Activated naive CD4-positive, alpha-beta T cell treated with anti-CD3 and anti-CD28 coated beads for 36 hours (primary cell): ENCODE data around the gene BACH1. TPM values are rescaled to one million over a fixed set of nuclear protein-coding genes. Genes with fewer than 3 reads are reported as not detected.

Experiments
- CTCF ChIA-PET: fragments of 350-600 bp; sonication (Branson Sonifier 250); formaldehyde crosslinking; loops from one replicate; lab custom pipeline; 2021; ENCODE audit warnings: antibody characterized with exemption; lab: Charles Lee
- DNase-seq: peaks from one replicate; pipeline ENCODE4 v3.0.0-alpha.2; 2020
- H3K27ac Mint-ChIP-seq: one replicate; pipeline ENCODE4 v1.8.0; 2021; ENCODE audit warnings: mild to moderate bottlenecking, mixed read lengths
- H3K27me3 Mint-ChIP-seq: one replicate; pipeline ENCODE4 v1.8.0; 2021; ENCODE audit warnings: low read depth, mixed read lengths
- H3K36me3 Mint-ChIP-seq: one replicate; pipeline ENCODE4 v1.8.0; 2021; ENCODE audit warnings: low read depth, mixed read lengths
- H3K4me1 Mint-ChIP-seq: one replicate; pipeline ENCODE4 v1.8.0; 2021; ENCODE audit warnings: low read depth, mixed read lengths
- H3K4me3 Mint-ChIP-seq: one replicate; pipeline ENCODE4 v1.8.0; 2021; ENCODE audit warnings: mild to moderate bottlenecking, moderate library complexity, mixed read lengths
- H3K9me3 Mint-ChIP-seq: one replicate; pipeline ENCODE4 v1.8.0; 2021; ENCODE audit warnings: mixed read lengths
- intact Hi-C: fragments of 100-400 bp; cut with micrococcal nuclease; formaldehyde crosslinking; loops from one replicate; pipeline ENCODE4 v1.15.1; 2023
- total RNA-seq, 2 experiments: library from RNA; stranded (reverse); gene quantifications; one replicate each; pipeline ENCODE4 v1.2.3, GENCODE V29; 2021

BACH1 gene
- total RNA-seq, 2 experiments from 2014 or later: 22.6 to 23.2 TPM

GRCh38 chr21:29377266-29377665, 78.5 kb downstream of the BACH1 start:
- intact Hi-C loops: no loop called here
- no peak overlapping the region for H3K27ac Mint-ChIP-seq
- H3K9me3 Mint-ChIP-seq: peaks cover 1% of the 10 kb centered on the region

DNA sequence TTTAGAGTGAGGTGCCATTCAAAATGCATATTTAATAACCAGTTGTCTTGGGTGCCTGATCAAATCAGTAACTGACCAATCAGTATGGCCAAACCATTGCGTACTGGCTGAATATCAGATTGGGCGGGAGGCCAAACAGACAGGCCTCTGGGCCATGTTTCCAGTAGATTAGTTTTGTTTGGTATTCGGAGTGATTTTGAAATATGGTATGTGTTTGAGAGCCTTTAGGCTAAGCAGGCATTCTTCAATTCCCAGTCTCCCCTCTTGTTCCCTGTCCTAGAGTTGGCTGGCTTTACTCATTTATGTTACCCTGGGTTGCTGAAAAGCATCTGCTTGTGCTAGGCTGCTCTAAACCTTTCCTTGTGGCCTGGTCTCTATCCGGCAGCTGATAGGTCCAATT, 80.1 kb downstream of the BACH1 start:
- no peaks in the 10 kb centered on the region for H3K9me3 Mint-ChIP-seq
- CTCF ChIA-PET: interaction anchor here (2.9 kb wide), 1 partner anchor 214 kb away, joined by 13 read pairs; no protein-coding TSS in a partner anchor
- peaks cover 9% of the 10 kb centered on the region for H3K36me3 Mint-ChIP-seq
- DNase-seq: no peak
- H3K4me3 Mint-ChIP-seq: no peak overlapping the region
- intact Hi-C loops: no loop called here
- no peak overlapping the region for H3K27ac Mint-ChIP-seq
- no peaks in the 10 kb centered on the region for H3K27me3 Mint-ChIP-seq
- H3K4me1 Mint-ChIP-seq: peaks cover 7% of the 10 kb centered on the region

More at GRCh38 chr21:29377266-29377665, 78.5 kb downstream of the BACH1 start:
- H3K27me3 Mint-ChIP-seq: no peaks in the 10 kb centered on the region
- DNase-seq: no peak
- no peak overlapping the region for H3K4me3 Mint-ChIP-seq
- CTCF ChIA-PET: interaction anchor here (0.6 to 2.9 kb wide), 14 partner anchors 12 to 472 kb away, joined by 3 to 22 read pairs (median 6); no protein-coding TSS in a partner anchor
- H3K36me3 Mint-ChIP-seq: peaks cover 11% of the 10 kb centered on the region
- peaks cover 10% of the 10 kb centered on the region for H3K4me1 Mint-ChIP-seq

- Mint-ChIP-seq H3K27me3 (no peaks in the 10 kb centered on the region), H3K4me1 (peaks cover 7% of the 10 kb centered on the region), H3K4me3 (no peak overlapping the region), H3K9me3 (no peaks in the 10 kb centered on the region), H3K27ac (no peak overlapping the region), H3K36me3 (peaks cover 6% of the 10 kb centered on the region)
- DNase-seq: no peak
- intact Hi-C loops: no loop called here
- CTCF ChIA-PET: interaction anchor here (0.6 kb wide), 1 partner anchor 292 kb away, joined by 3 read pairs; no protein-coding TSS in a partner anchor
Observed at GRCh38 chr21:29379517-29380054, 80.9 kb downstream of the BACH1 start.

GRCh38 chr21:29382030-29382654, 83.4 kb downstream of the BACH1 start:
- intact Hi-C loops: no loop called here
- Mint-ChIP-seq H3K9me3 (no peaks in the 10 kb centered on the region), H3K4me3 (no peak overlapping the region), H3K4me1 (no peaks in the 10 kb centered on the region), H3K27ac (no peak overlapping the region), H3K27me3 (no peaks in the 10 kb centered on the region), H3K36me3 (peaks cover 6% of the 10 kb centered on the region)
- CTCF ChIA-PET: interaction anchor here (0.8 to 1.3 kb wide), 2 partner anchors 12 to 218 kb away, joined by 3 read pairs; no protein-coding TSS in a partner anchor
- no peak for DNase-seq

GRCh38 chr21:29384683-29385359, 86.1 kb downstream of the BACH1 start:
- CTCF ChIA-PET: no interaction called here
- H3K36me3 Mint-ChIP-seq: peaks cover 5% of the 10 kb centered on the region
- H3K27ac Mint-ChIP-seq: no peak overlapping the region
- intact Hi-C loops: no loop called here
- no peaks in the 10 kb centered on the region for H3K27me3 Mint-ChIP-seq
- no peak for DNase-seq
- H3K9me3 Mint-ChIP-seq: no peaks in the 10 kb centered on the region
- no peaks in the 10 kb centered on the region for H3K4me1 Mint-ChIP-seq
- H3K4me3 Mint-ChIP-seq: no peak overlapping the region

DNA sequence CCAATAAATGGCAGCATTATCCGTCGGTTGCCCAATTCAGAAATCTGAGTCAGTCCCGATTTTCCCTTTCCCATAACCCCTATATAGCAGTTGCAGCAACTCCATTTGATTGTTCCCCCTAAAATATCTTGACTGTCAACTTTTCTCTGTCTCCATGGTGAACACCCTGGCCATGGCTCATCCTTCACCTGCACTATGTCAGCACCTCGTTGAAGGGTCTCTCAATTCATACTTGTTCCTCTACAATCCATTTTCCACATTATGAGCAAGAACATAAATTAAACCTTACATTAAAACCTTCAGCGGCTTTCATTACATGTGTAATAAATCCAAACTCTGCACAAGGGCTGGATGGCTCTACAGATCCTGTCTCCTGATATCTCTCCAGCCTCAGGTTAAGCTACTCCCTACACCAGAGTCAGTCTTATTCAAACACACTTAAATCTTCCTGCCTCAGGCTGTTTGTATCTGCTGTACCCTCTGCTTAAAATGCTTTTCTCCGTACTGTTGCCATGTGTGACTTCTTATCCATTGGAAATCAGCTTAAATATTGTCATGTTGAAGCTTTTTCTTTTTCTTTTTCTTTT, 87.3 kb downstream of the BACH1 start:
- Mint-ChIP-seq H3K27ac (no peak overlapping the region), H3K4me3 (no peak overlapping the region), H3K36me3 (peaks cover 5% of the 10 kb centered on the region), H3K27me3 (no peaks in the 10 kb centered on the region), H3K4me1 (no peaks in the 10 kb centered on the region), H3K9me3 (no peaks in the 10 kb centered on the region)
- intact Hi-C loops: no loop called here
- no peak for DNase-seq
- CTCF ChIA-PET: no interaction called here

DNA sequence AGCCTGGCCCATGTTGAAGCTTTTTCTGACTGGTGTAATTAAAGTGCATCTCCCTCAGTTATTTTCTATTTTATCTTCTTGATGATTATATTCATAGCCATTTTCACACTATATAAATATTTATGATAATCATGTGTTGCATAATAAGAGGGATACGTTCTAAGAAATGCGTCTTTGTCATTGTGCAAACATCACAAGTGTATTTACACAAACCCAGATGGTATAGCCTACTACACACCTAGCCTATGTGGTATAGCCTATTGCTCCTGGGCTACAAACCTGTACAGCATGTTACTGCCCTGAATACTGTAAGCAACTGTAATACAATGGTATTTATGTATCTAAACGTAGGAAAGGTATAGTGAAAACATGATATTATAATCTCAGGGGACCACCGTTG, 88.1 kb downstream of the BACH1 start:
- no peak overlapping the region for H3K27ac Mint-ChIP-seq
- H3K9me3 Mint-ChIP-seq: no peaks in the 10 kb centered on the region
- CTCF ChIA-PET: no interaction called here

DNA sequence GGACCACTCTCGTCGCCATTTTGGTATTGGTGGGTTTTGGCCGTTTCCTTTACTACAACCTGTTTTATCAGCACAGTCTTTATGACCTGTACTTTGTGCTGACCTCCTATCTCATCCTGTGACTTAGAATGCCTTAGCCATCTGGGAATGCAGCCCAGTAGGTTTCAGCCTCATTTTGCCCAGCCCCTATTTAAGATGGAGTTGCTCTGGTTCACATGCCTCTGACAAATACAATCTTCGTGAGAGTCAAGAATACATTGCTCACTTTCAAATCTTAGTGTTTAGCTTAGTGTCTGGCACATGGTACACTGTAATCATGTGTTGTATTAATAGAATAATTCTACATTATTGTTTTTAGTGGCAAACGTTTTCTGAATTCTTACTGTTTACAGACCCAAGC, 88.9 kb downstream of the BACH1 start:
- H3K4me3 Mint-ChIP-seq: no peak overlapping the region
- intact Hi-C loops: no loop called here

More for the DNA sequence above, 88.1 kb downstream of the BACH1 start:
- intact Hi-C loops: no loop called here
- Mint-ChIP-seq H3K4me3 (no peak overlapping the region), H3K27me3 (no peaks in the 10 kb centered on the region), H3K4me1 (no peaks in the 10 kb centered on the region), H3K36me3 (peaks cover 8% of the 10 kb centered on the region)
- no peak for DNase-seq

DNA sequence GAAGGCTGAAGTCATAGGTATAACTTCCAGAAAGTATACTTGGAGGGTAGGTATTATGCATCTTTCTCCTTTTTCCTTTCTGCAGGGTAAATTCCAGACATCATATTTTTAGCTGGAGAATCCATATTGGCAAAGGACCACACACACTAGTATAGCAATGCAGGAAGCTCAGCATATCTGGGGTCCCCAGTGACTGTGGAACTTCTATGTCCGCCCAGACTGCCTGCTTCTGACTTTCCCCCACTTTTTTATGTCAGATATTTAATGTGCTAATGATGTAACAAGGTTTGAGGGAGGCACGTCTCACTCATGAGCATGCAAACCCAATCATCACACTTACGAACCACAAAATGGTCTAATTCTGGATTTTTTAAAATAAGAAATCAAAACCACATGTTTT, 90.4 kb downstream of the BACH1 start:
- Mint-ChIP-seq H3K4me3 (no peak overlapping the region), H3K36me3 (peaks cover 3% of the 10 kb centered on the region), H3K27ac (no peak overlapping the region), H3K9me3 (peaks cover 2% of the 10 kb centered on the region), H3K4me1 (no peaks in the 10 kb centered on the region), H3K27me3 (no peaks in the 10 kb centered on the region)
- DNase-seq: no peak
- CTCF ChIA-PET: no interaction called here
- intact Hi-C loops: no loop called here

More for the DNA sequence above, 88.9 kb downstream of the BACH1 start:
- CTCF ChIA-PET: no interaction called here
- peaks cover 5% of the 10 kb centered on the region for H3K36me3 Mint-ChIP-seq
- DNase-seq: no peak
- no peaks in the 10 kb centered on the region for H3K4me1 Mint-ChIP-seq
- H3K27ac Mint-ChIP-seq: no peak overlapping the region
- peaks cover 2% of the 10 kb centered on the region for H3K9me3 Mint-ChIP-seq
- H3K27me3 Mint-ChIP-seq: no peaks in the 10 kb centered on the region

DNA sequence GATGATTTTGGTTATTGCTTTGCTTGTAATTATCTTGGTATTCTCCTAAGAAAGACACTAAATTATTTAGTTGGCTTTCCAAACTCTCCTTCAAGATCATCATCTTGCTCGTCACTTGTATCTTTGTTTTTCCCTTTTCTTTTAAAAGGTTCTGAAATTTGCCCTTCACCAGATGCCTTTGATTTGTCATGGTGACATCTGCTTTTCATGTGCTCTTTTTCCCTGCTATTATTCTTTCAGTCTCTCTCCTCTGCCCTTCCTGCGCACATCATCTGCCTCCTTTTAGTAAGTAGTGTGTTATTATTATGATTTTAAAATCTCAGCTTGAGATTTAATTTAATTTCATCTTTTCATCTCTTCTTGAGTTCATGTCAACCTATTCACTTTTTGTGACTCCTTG, 92.1 kb downstream of the BACH1 start:
- peaks cover 2% of the 10 kb centered on the region for H3K9me3 Mint-ChIP-seq
- no peak overlapping the region for H3K27ac Mint-ChIP-seq
- no peaks in the 10 kb centered on the region for H3K27me3 Mint-ChIP-seq
- H3K4me3 Mint-ChIP-seq: no peak overlapping the region
- CTCF ChIA-PET: no interaction called here
- H3K4me1 Mint-ChIP-seq: no peaks in the 10 kb centered on the region
- DNase-seq: no peak
- intact Hi-C loops: no loop called here
- H3K36me3 Mint-ChIP-seq: peaks cover 3% of the 10 kb centered on the region

GRCh38 chr21:29394051-29394450, 95.3 kb downstream of the BACH1 start:
- intact Hi-C loops: no loop called here
- CTCF ChIA-PET: interaction anchor here (1.4 kb wide), 1 partner anchor 21 kb away, joined by 3 read pairs; no protein-coding TSS in a partner anchor
- peaks cover 3% of the 10 kb centered on the region for H3K9me3 Mint-ChIP-seq
- H3K27ac Mint-ChIP-seq: no peak overlapping the region
- no peak for DNase-seq
- no peak overlapping the region for H3K4me3 Mint-ChIP-seq
- no peaks in the 10 kb centered on the region for H3K27me3 Mint-ChIP-seq
- peaks cover 15% of the 10 kb centered on the region for H3K36me3 Mint-ChIP-seq
- no peaks in the 10 kb centered on the region for H3K4me1 Mint-ChIP-seq
